Liver (tissue), 9 donors: Measurements from ENCODE around the gene BMP8A. TPM values are rescaled to one million over a fixed set of nuclear protein-coding genes. Genes with fewer than 3 reads are reported as not detected.

Experiments used
- DNase-seq: peaks from one replicate; pipeline ENCODE4 v3.0.0-alpha.2; 2017; ENCODE audit warnings: low spot score
- H3K27ac ChIP-seq, 2 donors: one replicate each; pipeline ENCODE4 v1.7.0; 2013; ENCODE audit warnings: inconsistent platforms in 2 of 2, low read length in 2 of 2, control low read depth in 1 of 2, low read depth in 1 of 2, mild to moderate bottlenecking in 1 of 2
- H3K27me3 ChIP-seq, 4 donors: one replicate each; pipeline versions ENCODE4 v1.6.1 to v1.7.0; 2013; ENCODE audit warnings: low read length in 3 of 4, inconsistent platforms in 1 of 4, mild to moderate bottlenecking in 1 of 4, moderate library complexity in 1 of 4; ENCODE audit not compliant: control insufficient read depth in 4 of 4, insufficient read depth in 4 of 4
- H3K36me3 ChIP-seq, 4 donors: one replicate each; pipeline versions ENCODE4 v1.6.1 to v1.7.0; 2013; ENCODE audit warnings: low read length in 3 of 4, mild to moderate bottlenecking in 3 of 4, low read depth in 1 of 4, moderate library complexity in 1 of 4; ENCODE audit not compliant: control insufficient read depth in 4 of 4, insufficient read depth in 3 of 4
- H3K4me1 ChIP-seq, 4 donors: one replicate each; pipeline versions ENCODE4 v1.6.1 to v1.7.0; 2013; ENCODE audit warnings: low read length in 3 of 4, mild to moderate bottlenecking in 3 of 4, moderate library complexity in 1 of 4; ENCODE audit not compliant: control insufficient read depth in 4 of 4, insufficient read depth in 4 of 4
- H3K4me3 ChIP-seq, 3 donors: one replicate each; pipeline versions ENCODE4 v1.6.1 to v1.7.0; 2013; ENCODE audit warnings: low read length in 3 of 3, control low read depth in 1 of 3, low read depth in 1 of 3, mild to moderate bottlenecking in 1 of 3
- H3K9ac ChIP-seq, 2 donors: one replicate each; pipeline ENCODE4 v1.7.0; 2013; ENCODE audit warnings: low read length in 2 of 2, mild to moderate bottlenecking in 2 of 2, moderate library complexity in 2 of 2, control low read depth in 1 of 2, low read depth in 1 of 2
- H3K9me3 ChIP-seq, 4 donors: one replicate each; pipeline versions ENCODE4 v1.6.1 to v1.7.0; 2013; ENCODE audit warnings: low read length in 3 of 4; ENCODE audit not compliant: control insufficient read depth in 4 of 4
- EGR1 ChIP-seq, 2 donors: IDR thresholded peaks; 2 replicates each; pipeline ENCODE4 v1.6.1; 2016 to 2018; ENCODE audit warnings: antibody characterized with exemption in 2 of 2, low read depth in 2 of 2
- FOXA1 ChIP-seq: IDR thresholded peaks from 2 replicates; pipeline ENCODE4 v1.6.1; 2016; ENCODE audit warnings: antibody characterized with exemption
- FOXA2 ChIP-seq: IDR thresholded peaks from 2 replicates; pipeline ENCODE4 v1.6.1; 2016; ENCODE audit warnings: antibody characterized with exemption
- GABPA ChIP-seq, 2 donors: IDR thresholded peaks in 1 of 2; conservative IDR thresholded peaks in 1 of 2; 2 replicates each; pipeline ENCODE4 v1.6.1; 2016; ENCODE audit warnings: antibody characterized with exemption in 2 of 2, mild to moderate bottlenecking in 1 of 2, moderate library complexity in 1 of 2
- HNF4A ChIP-seq, 2 donors: conservative IDR thresholded peaks; 2 replicates each; pipeline ENCODE4 v1.6.1; 2016; ENCODE audit warnings: antibody characterized with exemption in 2 of 2, mild to moderate bottlenecking in 2 of 2
- HNF4G ChIP-seq: IDR thresholded peaks from 2 replicates; pipeline ENCODE4 v1.6.1; 2016; ENCODE audit warnings: antibody characterized with exemption
- JUND ChIP-seq, 2 donors: IDR thresholded peaks; 2 replicates each; pipeline ENCODE4 v1.6.1; 2016; ENCODE audit warnings: antibody characterized with exemption in 2 of 2
- NR2F2 ChIP-seq: IDR thresholded peaks from 2 replicates; pipeline ENCODE4 v1.6.1; 2016; ENCODE audit warnings: antibody characterized with exemption
- RAD21 ChIP-seq, 2 donors: IDR thresholded peaks; 2 replicates each; pipeline ENCODE4 v1.6.1; 2016; ENCODE audit warnings: antibody characterized with exemption in 2 of 2, mild to moderate bottlenecking in 2 of 2
- RXRA ChIP-seq, 2 donors: IDR thresholded peaks; 2 replicates each; pipeline ENCODE4 v1.6.1; 2017 to 2018; ENCODE audit warnings: antibody characterized with exemption in 2 of 2, mild to moderate bottlenecking in 1 of 2
- SP1 ChIP-seq: IDR thresholded peaks from 2 replicates; pipeline ENCODE4 v1.6.1; 2018; ENCODE audit warnings: antibody characterized with exemption, mild to moderate bottlenecking
- TAF1 ChIP-seq: conservative IDR thresholded peaks from 2 replicates; pipeline ENCODE4 v1.6.1; 2016; ENCODE audit warnings: antibody characterized with exemption, mild to moderate bottlenecking
- YY1 ChIP-seq: IDR thresholded peaks from 2 replicates; pipeline ENCODE4 v1.6.1; 2016; ENCODE audit warnings: antibody characterized with exemption, mild to moderate bottlenecking
- WGBS: extraction: QIAGEN DNeasy Blood & Tissue Kit; methylation state at CpG from one replicate; pipeline ENCODE4 v1.1.7; 2013; 5-methylcytosine and 5-hydroxymethylcytosine counted together
- polyA plus RNA-seq, 2 donors: library from polyadenylated mRNA; stranded (reverse) in 1 of 2; unstranded in 1 of 2; fragments of 200-250 nt in 1 of 2; fragments of >200 nt in 1 of 2; fragmentation: Nextera tagmentation in 1 of 2; extraction: Ambion mirVana in 1 of 2; gene quantifications; one replicate each; pipeline versions ENCODE4 v1.2.1 to v1.2.3, GENCODE V29; 2013 to 2015
- total RNA-seq, 2 donors: library from RNA; depleted of rRNA; stranded (reverse); fragments of >200 nt; gene quantifications; one replicate each; pipeline ENCODE4 v1.2.3, GENCODE V29; 2014
- TF ChIP-seq, protein P1 (sequence below): IDR thresholded peaks from 2 replicates; pipeline ENCODE4 v1.6.1; 2016; ENCODE audit warnings: antibody characterized with exemption
- TF ChIP-seq, protein P2 (sequence below): IDR thresholded peaks from 2 replicates; pipeline ENCODE4 v1.6.1; 2016; ENCODE audit warnings: antibody characterized with exemption
- TF ChIP-seq, protein P3 (sequence below): IDR thresholded peaks from 2 replicates; pipeline ENCODE4 v1.6.1; 2016; ENCODE audit warnings: antibody characterized with exemption
- donor health status: healthy.
- donor health status: healthy.
- donor health status: healthy.
- donor health status: healthy.
- donor health status: healthy.

Gene BMP8A
- total and polyA plus RNA-seq, 4 donors, result not detected

DNA sequence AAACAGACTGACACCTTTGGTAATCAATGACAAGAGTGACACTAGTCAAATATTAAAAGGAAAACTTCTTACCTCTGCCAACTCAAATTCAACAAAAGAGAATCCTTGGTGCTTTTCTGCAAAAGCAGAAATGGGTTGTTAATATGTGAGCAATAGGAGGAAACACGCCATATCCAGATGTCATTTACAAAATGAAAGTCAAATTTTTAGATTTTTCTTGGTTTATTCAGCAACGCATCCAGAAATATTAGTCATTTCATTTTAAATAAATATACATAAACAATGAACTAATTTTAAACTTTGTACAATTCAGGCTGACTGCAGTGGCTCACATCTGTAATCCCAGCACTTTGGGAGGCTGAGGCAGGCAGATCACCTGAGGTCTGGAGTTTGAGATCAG is 62.8 kb downstream of the BMP8A start:
- WGBS, result 80% methylated on average over 2 of the region's 2 CpGs
- Histone ChIP-seq H3K4me3 (no peak overlapping the region), H3K27ac (no peak overlapping the region), H3K27me3 (no peaks in the 10 kb centered on the region), H3K4me1 (peaks cover 0 to 17% (median 7%) of the 10 kb centered on the region in 4 donors), H3K36me3 (peaks cover 0 to 11% (median 6%) of the 10 kb centered on the region in 4 donors), H3K9me3 (no peaks in the 10 kb centered on the region), H3K9ac (no peak overlapping the region)
- TF ChIP-seq TAF1 (no peak), EGR1 (IDR thresholded peaks at IDR 0.05; ENCODE audit: low read depth in 2 of 2) (no peak), SP1 (no peak)
- TF ChIP-seq, protein P1, sequence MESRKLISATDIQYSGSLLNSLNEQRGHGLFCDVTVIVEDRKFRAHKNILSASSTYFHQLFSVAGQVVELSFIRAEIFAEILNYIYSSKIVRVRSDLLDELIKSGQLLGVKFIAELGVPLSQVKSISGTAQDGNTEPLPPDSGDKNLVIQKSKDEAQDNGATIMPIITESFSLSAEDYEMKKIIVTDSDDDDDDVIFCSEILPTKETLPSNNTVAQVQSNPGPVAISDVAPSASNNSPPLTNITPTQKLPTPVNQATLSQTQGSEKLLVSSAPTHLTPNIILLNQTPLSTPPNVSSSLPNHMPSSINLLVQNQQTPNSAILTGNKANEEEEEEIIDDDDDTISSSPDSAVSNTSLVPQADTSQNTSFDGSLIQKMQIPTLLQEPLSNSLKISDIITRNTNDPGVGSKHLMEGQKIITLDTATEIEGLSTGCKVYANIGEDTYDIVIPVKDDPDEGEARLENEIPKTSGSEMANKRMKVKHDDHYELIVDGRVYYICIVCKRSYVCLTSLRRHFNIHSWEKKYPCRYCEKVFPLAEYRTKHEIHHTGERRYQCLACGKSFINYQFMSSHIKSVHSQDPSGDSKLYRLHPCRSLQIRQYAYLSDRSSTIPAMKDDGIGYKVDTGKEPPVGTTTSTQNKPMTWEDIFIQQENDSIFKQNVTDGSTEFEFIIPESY, result no peak
- TF ChIP-seq, protein P2, sequence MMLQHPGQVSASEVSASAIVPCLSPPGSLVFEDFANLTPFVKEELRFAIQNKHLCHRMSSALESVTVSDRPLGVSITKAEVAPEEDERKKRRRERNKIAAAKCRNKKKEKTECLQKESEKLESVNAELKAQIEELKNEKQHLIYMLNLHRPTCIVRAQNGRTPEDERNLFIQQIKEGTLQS, result no peak
- TF ChIP-seq, protein P3, sequence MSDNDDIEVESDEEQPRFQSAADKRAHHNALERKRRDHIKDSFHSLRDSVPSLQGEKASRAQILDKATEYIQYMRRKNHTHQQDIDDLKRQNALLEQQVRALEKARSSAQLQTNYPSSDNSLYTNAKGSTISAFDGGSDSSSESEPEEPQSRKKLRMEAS, result no peak
- no peak for DNase-seq

DNA sequence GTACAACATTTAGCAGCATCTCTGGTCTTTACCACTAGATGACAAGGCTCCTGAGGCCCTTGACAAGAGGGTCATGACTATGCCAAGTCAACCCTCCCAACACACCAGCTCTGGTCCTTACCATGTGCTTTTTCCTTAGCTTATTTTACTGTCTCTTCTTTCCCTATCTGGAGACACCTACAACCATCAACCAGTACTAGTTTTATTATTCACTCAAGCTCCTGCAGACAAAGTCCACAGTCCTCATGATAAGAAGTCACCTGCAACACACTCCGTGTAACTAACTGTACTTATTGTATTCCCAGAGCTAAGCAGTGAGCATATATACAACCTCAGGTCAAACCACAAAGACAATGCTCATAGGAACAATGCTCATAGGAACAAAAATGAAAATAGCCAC is 69.8 kb downstream of the BMP8A start:
- H3K4me1 ChIP-seq, result peaks cover 0 to 12% (median 5%) of the 10 kb centered on the region in 4 donors
- WGBS, result 66% methylated on average over 1 of the region's 1 CpG
- H3K4me3 ChIP-seq, result no peak overlapping the region
- TF ChIP-seq GABPA (IDR thresholded peaks at IDR 0.05 in 1 of 2, conservative IDR thresholded peaks at IDR 0.05 in 1 of 2) (no peak), SP1 (no peak)
- TF ChIP-seq, protein P3, result no peak
- TF ChIP-seq, protein P1, result no peak
- no peaks in the 10 kb centered on the region for H3K27me3 ChIP-seq
- DNase-seq, result no peak
- H3K9ac ChIP-seq, result no peak overlapping the region
- no peaks in the 10 kb centered on the region for H3K9me3 ChIP-seq
- no peak overlapping the region for H3K27ac ChIP-seq
- H3K36me3 ChIP-seq, result peaks cover 30 to 68% (median 60%) of the 10 kb centered on the region in 4 donors

DNA sequence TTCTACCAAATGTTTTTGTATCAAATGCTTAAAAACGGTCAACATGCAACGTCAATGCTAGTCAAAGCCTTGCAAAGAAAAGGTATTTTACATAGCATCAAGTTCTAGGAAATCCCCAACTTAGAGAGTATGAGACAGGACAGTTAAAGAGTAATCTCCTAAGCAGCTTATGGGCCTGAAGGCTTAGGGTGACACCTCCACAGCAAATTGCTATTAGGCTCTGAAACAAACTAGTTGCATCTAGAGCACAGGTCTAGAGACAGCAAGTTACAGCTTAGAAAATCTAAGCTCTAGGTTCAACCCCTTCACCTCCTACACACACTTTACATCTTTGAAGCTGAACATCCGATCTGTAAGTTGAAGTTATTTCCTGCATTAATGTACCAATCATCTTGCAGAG is 71.5 kb downstream of the BMP8A start:
- TF ChIP-seq JUND (IDR thresholded peaks at IDR 0.05), result no peak
- no peak for TF ChIP-seq RAD21 (IDR thresholded peaks at IDR 0.05)
- TF ChIP-seq TAF1, result no peak
- TF ChIP-seq, protein P3, result no peak
- TF ChIP-seq GABPA (IDR thresholded peaks at IDR 0.05 in 1 of 2, conservative IDR thresholded peaks at IDR 0.05 in 1 of 2), result no peak
- no peak for TF ChIP-seq HNF4G
- no peak for TF ChIP-seq RXRA (IDR thresholded peaks at IDR 0.05)
- TF ChIP-seq, protein P1, result no peak
- no peak for TF ChIP-seq FOXA2
- no peak for TF ChIP-seq HNF4A (conservative IDR thresholded peaks at IDR 0.05)
- no peak for TF ChIP-seq EGR1 (IDR thresholded peaks at IDR 0.05; ENCODE audit: low read depth in 2 of 2)
- no peak for TF ChIP-seq NR2F2
- TF ChIP-seq YY1, result no peak
- no peak for TF ChIP-seq FOXA1
- Histone ChIP-seq H3K27ac (no peak overlapping the region), H3K27me3 (no peaks in the 10 kb centered on the region), H3K9ac (no peak overlapping the region), H3K36me3 (peaks cover 30 to 82% (median 70%) of the 10 kb centered on the region in 4 donors), H3K4me3 (no peak overlapping the region), H3K4me1 (peaks cover 3 to 28% (median 20%) of the 10 kb centered on the region in 4 donors), H3K9me3 (no peaks in the 10 kb centered on the region)
- DNase-seq, result no peak
- WGBS, result 90% methylated on average over 3 of the region's 3 CpGs
